Nephron progenitor cell (in vitro differentiated cells): ENCODE data around the gene NDUFB6.

ENCODE experiments used
- DNase-seq: peaks from one replicate; pipeline ENCODE4 v3.0.0; 2021
- H3K27ac Mint-ChIP-seq: 2 replicates; pipeline ENCODE4 v1.8.0; 2021; ENCODE audit warnings: mild to moderate bottlenecking, moderate library complexity, mixed read lengths
- H3K27me3 Mint-ChIP-seq: 2 replicates; pipeline ENCODE4 v1.8.0; 2021; ENCODE audit warnings: mild to moderate bottlenecking, low read depth, mixed read lengths; ENCODE audit not compliant: poor library complexity
- H3K36me3 Mint-ChIP-seq: 2 replicates; pipeline ENCODE4 v1.8.0; 2021; ENCODE audit warnings: low read depth, mixed read lengths
- H3K4me1 Mint-ChIP-seq: 2 replicates; pipeline ENCODE4 v1.8.0; 2021; ENCODE audit warnings: mixed read lengths
- H3K4me3 Mint-ChIP-seq: 2 replicates; pipeline ENCODE4 v1.8.0; 2021; ENCODE audit warnings: mild to moderate bottlenecking, moderate library complexity, mixed read lengths
- H3K9me3 Mint-ChIP-seq: 2 replicates; pipeline ENCODE4 v1.8.0; 2021; ENCODE audit warnings: mild to moderate bottlenecking, moderate library complexity, mixed read lengths
- CTCF ChIP-seq: fragments of 200-600 bp; sonication (generic); IDR thresholded peaks from 2 replicates; pipeline ENCODE4 v1.5.0; 2021; ENCODE audit warnings: antibody characterized with exemption

Gene NDUFB6

GRCh38 chr9:32558408-32558934, 14.5 kb downstream of the NDUFB6 start:
- Mint-ChIP-seq H3K27me3 (no peaks in the 10 kb centered on the region), H3K27ac (peak overlapping the region; percentile 44), H3K4me3 (no peak overlapping the region), H3K4me1 (no peaks in the 10 kb centered on the region), H3K36me3 (peaks cover 21% of the 10 kb centered on the region), H3K9me3 (no peaks in the 10 kb centered on the region)
- TF ChIP-seq CTCF: no peak
- no peak for DNase-seq

- no peak for DNase-seq
- TF ChIP-seq CTCF: no peak
- Mint-ChIP-seq H3K9me3 (no peaks in the 10 kb centered on the region), H3K4me1 (peaks cover 7% of the 10 kb centered on the region), H3K27me3 (no peaks in the 10 kb centered on the region), H3K36me3 (peaks cover 28% of the 10 kb centered on the region), H3K27ac (no peak overlapping the region), H3K4me3 (no peak overlapping the region)
Measured at GRCh38 chr9:32554591-32554990, 18.4 kb downstream of the NDUFB6 start.

GRCh38 chr9:32554107-32554506, 18.9 kb downstream of the NDUFB6 start:
- H3K4me1 Mint-ChIP-seq: peaks cover 12% of the 10 kb centered on the region
- no peak for TF ChIP-seq CTCF
- H3K27me3 Mint-ChIP-seq: no peaks in the 10 kb centered on the region
- H3K4me3 Mint-ChIP-seq: no peak overlapping the region
- H3K27ac Mint-ChIP-seq: no peak overlapping the region
- H3K9me3 Mint-ChIP-seq: no peaks in the 10 kb centered on the region
- peaks cover 29% of the 10 kb centered on the region for H3K36me3 Mint-ChIP-seq
- no peak for DNase-seq

GRCh38 chr9:32552172-32552872, 20.6 kb downstream of the NDUFB6 start, which contains the start of the genes SMIM27 and TOPORS:
Gene SMIM27 (plus strand): TSS chr9:32552327. CDS start chr9:32552435, 108 bp downstream.
Gene TOPORS (minus strand): TSS chr9:32552586. CDS start chr9:32552436, 150 bp downstream.
- DNase-seq: peak; percentile 85
- Mint-ChIP-seq H3K4me3 (peak within 1 kb of the TSS; percentile 99), H3K27ac (peak within 1 kb of the TSS; percentile 97), H3K9me3 (peaks cover 9% of the 10 kb centered on the region), H3K4me1 (peaks cover 21% of the 10 kb centered on the region), H3K27me3 (no peaks in the 10 kb centered on the region), H3K36me3 (peaks cover 35% of the 10 kb centered on the region)
- no peak for TF ChIP-seq CTCF

- Mint-ChIP-seq H3K27me3 (no peaks in the 10 kb centered on the region), H3K9me3 (peaks cover 10% of the 10 kb centered on the region), H3K4me1 (peaks cover 25% of the 10 kb centered on the region), H3K27ac (peak overlapping the region; percentile 97), H3K4me3 (peak overlapping the region; percentile 99), H3K36me3 (peaks cover 41% of the 10 kb centered on the region)
- peak; percentile 43 for DNase-seq
- no peak for TF ChIP-seq CTCF
Measured at GRCh38 chr9:32551276-32552051, 21.5 kb downstream of the NDUFB6 start.
